Measurements from ENCODE around the gene ETV5. TPM values are rescaled to one million over a fixed set of nuclear protein-coding genes. Genes with fewer than 3 reads are reported as not detected.

The ETV5 gene
- total RNA-seq, 1 donor from 2014 or later: 61.0 TPM

- Mint-ChIP-seq H3K4me1 (peaks cover 17% of the 10 kb centered on the region), H3K27ac (ENCODE audit: unreplicated experiment) (no peak overlapping the region), H3K4me3 (no peak overlapping the region), H3K36me3 (ENCODE audit: low read depth) (peaks cover 44% of the 10 kb centered on the region), H3K27me3 (ENCODE audit: low read depth) (peaks cover 2% of the 10 kb centered on the region), H3K9me3 (peaks cover 2% of the 10 kb centered on the region)
- no peak for TF ChIP-seq CTCF (conservative IDR thresholded peaks at IDR 0.05)
- no peak for DNase-seq (ENCODE audit: low read depth, low spot score)
Observed at GRCh38 chr3:186073641-186074040, 35.2 kb downstream of the ETV5 start.

GRCh38 chr3:186070996-186071395 lies 37.9 kb downstream of the ETV5 start:
- H3K27ac Mint-ChIP-seq (ENCODE audit: unreplicated experiment): no peak overlapping the region

GRCh38 chr3:186070550-186070949 lies 38.3 kb downstream of the ETV5 start:
- no peak for TF ChIP-seq CTCF (conservative IDR thresholded peaks at IDR 0.05)
- Mint-ChIP-seq H3K36me3 (ENCODE audit: low read depth) (peaks cover 40% of the 10 kb centered on the region), H3K9me3 (peaks cover 2% of the 10 kb centered on the region), H3K27ac (ENCODE audit: unreplicated experiment) (no peak overlapping the region), H3K27me3 (ENCODE audit: low read depth) (peaks cover 2% of the 10 kb centered on the region), H3K4me3 (no peak overlapping the region), H3K4me1 (peaks cover 17% of the 10 kb centered on the region)
- no peak for DNase-seq (ENCODE audit: low read depth, low spot score)

More at GRCh38 chr3:186070996-186071395, 37.9 kb downstream of the ETV5 start:
- no peak for TF ChIP-seq CTCF (conservative IDR thresholded peaks at IDR 0.05)
- peaks cover 2% of the 10 kb centered on the region for H3K27me3 Mint-ChIP-seq (ENCODE audit: low read depth)
- no peak for DNase-seq (ENCODE audit: low read depth, low spot score)
- peaks cover 2% of the 10 kb centered on the region for H3K9me3 Mint-ChIP-seq
- no peak overlapping the region for H3K4me3 Mint-ChIP-seq
- H3K4me1 Mint-ChIP-seq: peaks cover 17% of the 10 kb centered on the region
- H3K36me3 Mint-ChIP-seq (ENCODE audit: low read depth): peaks cover 39% of the 10 kb centered on the region

GRCh38 chr3:186070133-186070532 lies 38.8 kb downstream of the ETV5 start:
- H3K36me3 Mint-ChIP-seq (ENCODE audit: low read depth): peaks cover 38% of the 10 kb centered on the region
- no peak for TF ChIP-seq CTCF (conservative IDR thresholded peaks at IDR 0.05)
- peaks cover 17% of the 10 kb centered on the region for H3K4me1 Mint-ChIP-seq
- no peak overlapping the region for H3K4me3 Mint-ChIP-seq
- peaks cover 2% of the 10 kb centered on the region for H3K9me3 Mint-ChIP-seq
- peaks cover 2% of the 10 kb centered on the region for H3K27me3 Mint-ChIP-seq (ENCODE audit: low read depth)
- DNase-seq (ENCODE audit: low read depth, low spot score): no peak
- no peak overlapping the region for H3K27ac Mint-ChIP-seq (ENCODE audit: unreplicated experiment)

- Mint-ChIP-seq H3K4me1 (peaks cover 17% of the 10 kb centered on the region), H3K36me3 (ENCODE audit: low read depth) (peaks cover 40% of the 10 kb centered on the region), H3K9me3 (no peaks in the 10 kb centered on the region), H3K4me3 (no peak overlapping the region), H3K27ac (ENCODE audit: unreplicated experiment) (no peak overlapping the region), H3K27me3 (ENCODE audit: low read depth) (peaks cover 2% of the 10 kb centered on the region)
- TF ChIP-seq CTCF (conservative IDR thresholded peaks at IDR 0.05): no peak
- no peak for DNase-seq (ENCODE audit: low read depth, low spot score)
Observed at GRCh38 chr3:186069199-186069598, 39.7 kb downstream of the ETV5 start.

GRCh38 chr3:186068243-186068552 lies 40.7 kb downstream of the ETV5 start:
- no peaks in the 10 kb centered on the region for H3K9me3 Mint-ChIP-seq
- no peak overlapping the region for H3K4me3 Mint-ChIP-seq
- H3K27me3 Mint-ChIP-seq (ENCODE audit: low read depth): peaks cover 2% of the 10 kb centered on the region
- peaks cover 17% of the 10 kb centered on the region for H3K4me1 Mint-ChIP-seq
- H3K36me3 Mint-ChIP-seq (ENCODE audit: low read depth): peaks cover 41% of the 10 kb centered on the region
- H3K27ac Mint-ChIP-seq (ENCODE audit: unreplicated experiment): no peak overlapping the region
- no peak for TF ChIP-seq CTCF (conservative IDR thresholded peaks at IDR 0.05)
- no peak for DNase-seq (ENCODE audit: low read depth, low spot score)
